Neuron (in vitro differentiated cells): Measurements from ENCODE around the gene PTGDS.

Source experiments
- H2AFZ ChIP-seq: one replicate; pipeline ENCODE4 v1.6.1; 2013; ENCODE audit warnings: low read depth, mild to moderate bottlenecking, inconsistent platforms, low read length, moderate library complexity
- H3K27me3 ChIP-seq: one replicate; pipeline ENCODE4 v1.6.1; 2013; ENCODE audit warnings: low read length; ENCODE audit not compliant: insufficient read depth
- H3K36me3 ChIP-seq: one replicate; pipeline ENCODE4 v1.6.1; 2013; ENCODE audit warnings: low read length; ENCODE audit not compliant: insufficient read depth
- H3K4me1 ChIP-seq: one replicate; pipeline ENCODE4 v1.6.1; 2013; ENCODE audit warnings: low read length; ENCODE audit not compliant: insufficient read depth
- H3K4me3 ChIP-seq: 2 replicates; pipeline ENCODE4 v1.5.1; 2013; ENCODE audit warnings: mild to moderate bottlenecking, low read length, moderate library complexity
- H3K9me3 ChIP-seq: one replicate; pipeline ENCODE4 v1.6.1; 2013; ENCODE audit warnings: low read length

The PTGDS gene

DNA sequence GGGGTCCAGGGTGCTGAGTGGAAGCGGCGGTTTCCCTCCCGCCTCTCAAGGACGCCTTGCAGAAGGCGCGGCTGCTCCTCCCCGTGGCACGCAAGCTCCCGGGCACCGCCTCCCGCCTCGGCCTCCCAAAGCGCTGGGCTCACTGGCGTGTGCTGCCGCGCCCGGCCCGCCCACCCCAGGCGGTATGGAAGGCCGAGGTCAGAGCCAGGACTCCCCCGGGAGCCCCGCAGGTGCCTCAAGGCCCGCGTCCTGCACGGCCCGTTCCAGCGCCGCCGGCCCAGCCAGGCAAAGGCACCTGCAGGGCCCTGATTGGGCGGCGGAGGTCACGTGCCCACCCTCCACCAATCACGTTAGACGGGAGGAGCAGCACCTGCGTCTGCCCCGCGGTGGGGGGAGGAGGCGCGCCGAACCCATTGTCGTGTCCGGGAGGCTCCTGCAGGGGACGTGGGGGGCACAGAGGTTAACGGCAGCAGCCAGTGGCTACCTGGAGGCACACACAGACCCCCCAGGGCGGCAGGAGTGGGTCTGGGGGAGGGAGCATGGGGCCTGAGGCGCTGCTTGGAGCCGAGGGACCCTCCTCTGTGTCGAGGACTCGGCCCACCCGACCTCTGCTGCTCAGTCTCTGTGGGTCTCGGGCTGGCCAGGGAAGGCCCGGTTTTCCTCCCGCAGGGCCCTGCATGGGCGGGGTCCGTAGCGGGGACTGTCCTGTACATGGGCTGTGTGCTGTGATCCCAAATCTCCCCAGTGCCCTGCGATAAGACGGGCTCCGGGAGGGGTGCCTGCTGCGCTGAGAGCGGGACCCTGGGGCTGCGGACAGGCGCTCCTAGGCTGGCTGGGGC, 27.3 kb upstream of the PTGDS start:
- Histone ChIP-seq H3K27me3 (no peaks in the 10 kb centered on the region), H3K4me1 (peaks cover 10% of the 10 kb centered on the region), H3K9me3 (no peaks in the 10 kb centered on the region), H3K4me3 (peak overlapping the region; percentile 63), H2AFZ (peak overlapping the region; percentile 42), H3K36me3 (no peaks in the 10 kb centered on the region)

DNA sequence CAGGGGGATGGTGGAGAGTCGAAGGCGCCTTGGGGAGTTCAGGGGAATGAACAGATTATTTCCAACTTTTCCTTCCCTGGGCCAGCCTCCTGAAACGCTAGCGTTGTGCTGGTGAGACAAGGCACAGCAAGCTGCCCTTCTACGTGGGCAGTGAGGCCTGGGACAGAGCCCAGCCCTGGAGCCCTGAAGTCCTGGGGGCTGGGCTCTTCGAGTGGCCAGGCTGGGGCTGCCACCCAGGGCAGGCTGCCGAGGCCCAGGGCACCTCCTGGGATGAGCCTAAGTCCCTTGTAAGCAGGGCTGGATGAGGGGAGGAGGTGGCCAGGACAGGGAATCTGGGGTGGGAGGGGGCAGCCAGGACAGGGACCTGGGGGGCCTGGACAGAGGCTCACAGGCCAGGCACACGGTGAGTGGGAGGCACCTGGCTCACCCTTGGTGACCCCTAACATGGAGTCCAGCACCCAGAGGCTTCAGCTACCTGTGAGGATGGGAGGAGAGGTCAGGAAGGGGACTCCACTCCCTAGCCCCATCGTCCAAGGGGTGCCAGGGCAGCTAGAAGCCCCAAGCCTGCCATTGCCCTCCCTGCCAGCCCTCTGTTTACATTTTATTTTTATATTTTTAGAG, 26.5 kb upstream of the PTGDS start:
- H3K4me1 ChIP-seq = peaks cover 10% of the 10 kb centered on the region
- peak overlapping the region; percentile 42 for H2AFZ ChIP-seq
- peak overlapping the region; percentile 63 for H3K4me3 ChIP-seq
- no peaks in the 10 kb centered on the region for H3K36me3 ChIP-seq
- H3K27me3 ChIP-seq = no peaks in the 10 kb centered on the region
- H3K9me3 ChIP-seq = no peaks in the 10 kb centered on the region

DNA sequence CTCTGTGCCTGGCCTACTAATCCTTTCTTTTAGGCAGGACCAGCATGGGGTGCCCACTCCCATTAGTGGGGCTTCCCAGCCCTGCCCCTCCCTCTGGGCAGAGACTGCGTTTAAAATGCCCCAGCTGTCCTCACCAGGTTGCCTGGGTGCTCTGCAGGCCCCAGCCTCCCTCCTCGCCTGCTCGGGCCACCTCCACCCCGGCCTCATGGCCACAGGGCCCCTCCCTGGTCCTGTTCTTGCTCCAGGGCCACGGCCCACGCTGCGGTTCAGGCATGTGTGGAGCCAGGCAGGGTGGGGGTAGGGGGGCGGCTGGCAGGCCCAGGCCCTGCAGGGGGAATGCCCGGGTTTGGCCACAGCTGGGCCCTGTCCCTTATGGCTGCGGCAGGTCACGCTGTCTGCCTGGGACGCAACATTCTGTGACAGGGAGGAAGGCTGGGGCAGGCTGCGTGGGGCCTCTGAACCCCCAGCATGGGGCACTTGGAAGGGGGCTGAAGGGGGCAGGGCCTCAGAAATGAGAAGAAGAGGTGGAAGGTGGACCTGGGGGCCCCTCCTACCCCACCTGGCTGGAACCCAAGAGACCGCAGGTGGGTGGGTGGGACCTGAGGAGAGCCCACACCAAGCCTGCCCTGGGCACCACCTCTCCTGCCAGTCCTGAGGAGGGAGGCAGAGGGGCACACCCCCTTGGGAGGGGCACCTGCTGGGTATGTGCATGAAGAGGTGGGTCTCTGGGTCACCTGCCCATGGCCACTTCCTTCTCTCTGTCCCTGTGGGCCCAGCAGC, 25.6 kb upstream of the PTGDS start, which contains the start of gene LCN12:
Gene LCN12 (plus strand): TSS at position 733 of the 780 bp plus-strand sequence. CDS start 55 bp downstream, outside the sequence.
- Histone ChIP-seq H3K36me3 (no peaks in the 10 kb centered on the region), H3K9me3 (no peaks in the 10 kb centered on the region), H3K4me3 (no peak within 1 kb of the TSS), H3K27me3 (no peaks in the 10 kb centered on the region), H2AFZ (no peak within 1 kb of the TSS), H3K4me1 (peaks cover 10% of the 10 kb centered on the region)

DNA sequence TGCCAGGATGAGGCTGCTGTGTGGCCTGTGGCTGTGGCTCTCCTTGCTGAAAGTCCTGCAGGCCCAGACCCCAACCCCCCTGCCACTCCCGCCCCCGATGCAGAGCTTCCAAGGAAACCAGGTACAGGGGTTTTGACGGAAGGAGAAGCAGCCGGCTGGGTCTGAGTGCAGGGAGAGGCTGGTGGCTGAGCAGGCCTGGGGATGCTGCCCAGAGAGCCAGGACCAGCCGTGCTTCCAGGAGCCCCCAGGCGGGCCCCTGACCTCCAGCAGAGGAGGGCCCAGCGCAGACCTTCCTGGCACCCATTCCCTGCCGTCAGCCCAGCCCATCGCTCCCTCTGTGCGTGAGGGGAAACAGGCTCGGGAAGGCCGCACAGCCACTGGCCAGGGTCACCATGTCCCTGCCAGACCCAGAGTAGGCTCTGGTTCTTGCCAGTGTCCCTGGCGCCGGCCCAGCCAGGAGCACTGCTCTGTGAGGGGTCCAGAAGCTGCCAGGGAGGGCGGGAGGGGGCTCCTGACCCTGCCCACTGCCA, 24.9 kb upstream of the PTGDS start:
- H3K4me1 ChIP-seq = peaks cover 10% of the 10 kb centered on the region
- H3K36me3 ChIP-seq = no peaks in the 10 kb centered on the region
- H3K4me3 ChIP-seq = no peak overlapping the region
- H3K9me3 ChIP-seq = no peaks in the 10 kb centered on the region
- no peak overlapping the region for H2AFZ ChIP-seq
- no peaks in the 10 kb centered on the region for H3K27me3 ChIP-seq

DNA sequence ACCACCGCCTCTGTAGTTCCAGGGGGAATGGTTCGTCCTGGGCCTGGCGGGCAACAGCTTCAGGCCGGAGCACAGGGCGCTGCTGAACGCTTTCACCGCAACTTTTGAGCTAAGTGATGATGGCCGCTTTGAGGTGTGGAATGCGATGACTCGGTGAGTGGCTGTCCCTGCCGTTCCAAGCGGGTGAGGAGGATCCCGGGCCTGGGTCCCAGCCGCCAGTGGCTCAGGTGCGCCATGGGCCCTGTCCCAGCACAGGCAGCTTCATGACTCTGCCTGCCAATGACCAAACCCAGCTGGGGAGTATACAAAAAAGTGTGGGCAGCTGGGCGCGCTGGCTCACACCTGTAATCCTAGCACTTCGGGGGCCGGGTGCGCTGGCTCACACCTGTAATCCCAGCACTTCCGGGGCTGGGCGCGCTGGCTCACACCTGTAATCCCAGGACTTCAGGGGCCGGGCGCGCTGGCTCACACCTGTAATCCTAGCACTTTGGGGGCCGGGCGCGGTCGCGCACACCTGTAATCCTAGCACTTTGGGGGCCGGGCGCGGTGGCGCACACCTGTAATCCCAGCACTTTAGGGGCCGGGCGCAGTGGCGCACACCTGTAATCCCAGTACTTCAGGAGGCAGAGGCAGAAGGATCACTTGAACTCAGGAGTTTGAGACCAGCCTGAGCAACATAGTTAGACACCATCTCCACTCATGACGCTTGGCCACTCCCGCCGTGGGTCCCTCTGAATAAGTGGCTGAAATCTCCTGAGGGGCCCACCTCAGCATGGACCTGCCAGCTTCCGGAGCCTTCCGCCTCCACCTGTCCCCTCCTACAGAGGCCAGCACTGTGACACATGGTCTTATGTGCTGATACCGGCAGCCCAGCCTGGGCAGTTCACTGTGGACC, 24.2 kb upstream of the PTGDS start:
- H3K4me1 ChIP-seq = peaks cover 10% of the 10 kb centered on the region
- H3K36me3 ChIP-seq = no peaks in the 10 kb centered on the region
- no peak overlapping the region for H2AFZ ChIP-seq
- H3K4me3 ChIP-seq = no peak overlapping the region
- H3K9me3 ChIP-seq = no peaks in the 10 kb centered on the region
- no peaks in the 10 kb centered on the region for H3K27me3 ChIP-seq

DNA sequence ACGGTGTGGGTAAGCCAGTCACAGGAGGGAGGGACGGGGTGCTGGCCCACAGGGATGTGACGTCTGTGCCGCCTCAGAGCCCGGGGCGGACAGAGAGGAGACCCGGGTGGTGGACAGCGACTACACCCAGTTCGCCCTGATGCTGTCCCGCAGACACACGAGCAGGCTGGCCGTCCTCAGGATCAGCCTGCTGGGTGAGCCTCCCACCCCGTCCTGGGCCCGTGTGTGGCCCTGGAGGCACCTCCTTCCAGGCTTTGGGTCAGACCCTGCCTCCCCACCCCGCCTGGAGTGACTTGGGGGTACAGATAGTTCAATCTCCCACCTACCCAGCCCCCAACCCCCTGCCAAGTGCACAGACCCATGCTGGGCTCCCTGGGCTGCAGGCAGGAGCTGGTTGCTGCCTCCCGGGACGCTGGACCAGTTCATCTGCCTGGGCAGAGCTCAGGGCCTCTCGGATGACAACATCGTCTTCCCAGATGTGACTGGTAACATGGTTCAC, 23.5 kb upstream of the PTGDS start:
- no peaks in the 10 kb centered on the region for H3K9me3 ChIP-seq
- H3K36me3 ChIP-seq = no peaks in the 10 kb centered on the region
- peaks cover 10% of the 10 kb centered on the region for H3K4me1 ChIP-seq
- H2AFZ ChIP-seq = no peak overlapping the region
- no peak overlapping the region for H3K4me3 ChIP-seq
- no peaks in the 10 kb centered on the region for H3K27me3 ChIP-seq

DNA sequence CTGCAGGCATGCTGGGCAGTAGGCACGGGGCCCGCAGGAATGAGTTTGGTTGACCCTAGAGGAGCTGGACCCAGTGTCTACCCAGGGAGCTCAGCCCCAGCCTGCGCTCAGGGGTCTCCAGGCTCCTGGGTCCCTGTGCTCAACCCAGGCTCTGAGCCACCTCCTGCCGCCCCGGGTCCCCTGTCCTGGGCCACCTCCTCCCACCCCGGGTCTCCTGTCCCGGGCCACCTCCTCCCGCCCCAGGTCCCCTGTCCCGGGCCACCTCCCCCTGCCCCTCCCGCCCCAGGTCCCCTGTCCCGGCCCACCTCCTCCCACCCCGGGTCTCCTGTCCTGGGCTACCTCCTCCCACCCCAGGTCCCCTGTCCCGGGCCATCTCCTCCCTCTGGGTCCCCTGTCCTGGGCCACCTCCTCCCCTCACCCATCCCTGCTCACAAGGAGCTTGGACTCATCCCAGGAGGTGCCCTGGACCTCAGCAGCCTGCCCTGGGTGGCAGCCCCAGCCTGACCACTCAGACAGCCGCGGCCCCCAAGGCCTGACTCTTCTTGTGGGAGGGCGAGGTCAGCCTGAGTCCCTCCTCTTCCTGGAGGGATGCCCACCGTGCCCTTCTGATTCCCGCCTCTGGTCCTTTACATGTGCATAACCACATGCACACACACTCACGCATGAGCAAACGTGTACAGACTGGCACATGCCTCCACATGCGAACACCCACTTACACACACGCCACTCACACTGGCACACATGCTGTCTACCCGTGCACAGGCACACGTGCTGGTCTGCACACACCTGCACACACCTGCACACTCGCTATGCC, 22.8 kb upstream of the PTGDS start:
- H3K4me1 ChIP-seq = peaks cover 10% of the 10 kb centered on the region
- no peaks in the 10 kb centered on the region for H3K36me3 ChIP-seq
- no peak overlapping the region for H2AFZ ChIP-seq
- H3K27me3 ChIP-seq = no peaks in the 10 kb centered on the region
- H3K4me3 ChIP-seq = no peak overlapping the region
- H3K9me3 ChIP-seq = no peaks in the 10 kb centered on the region

DNA sequence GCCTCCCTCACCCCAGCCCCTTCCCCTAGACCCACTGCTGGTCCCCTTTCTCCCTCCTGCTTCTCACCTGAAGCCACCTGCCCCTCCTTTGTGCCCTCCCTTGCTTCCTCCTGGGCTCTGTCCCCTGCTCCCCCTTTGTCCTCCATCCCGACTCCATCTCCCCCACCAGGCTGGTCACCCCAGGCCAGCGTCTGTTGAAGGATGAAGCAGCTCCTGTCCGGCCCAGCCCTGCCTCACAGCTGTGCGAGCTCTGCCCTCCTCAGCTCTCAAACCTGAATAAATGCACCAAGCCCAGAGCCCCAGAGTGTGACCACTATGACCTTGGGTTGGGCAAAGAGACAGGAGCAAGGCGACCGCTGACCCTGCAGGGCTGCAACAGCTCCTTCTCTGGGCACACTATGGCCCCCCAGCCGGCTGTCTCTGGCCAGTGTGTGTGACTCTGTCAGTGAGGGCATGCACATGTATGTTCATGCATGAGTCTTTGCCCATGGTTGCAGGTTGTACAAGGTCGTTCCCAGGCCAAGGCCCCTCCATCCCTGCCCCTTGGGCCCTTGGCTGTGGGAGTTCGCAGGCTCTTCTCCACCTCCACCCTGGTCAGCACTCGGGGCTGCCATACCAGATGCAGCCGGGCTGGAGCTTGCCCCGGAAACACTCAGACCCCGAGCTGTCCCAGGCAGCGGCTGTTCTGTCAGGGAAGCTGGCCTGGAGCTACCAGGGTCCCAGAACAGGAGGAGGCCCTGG, 21.9 kb upstream of the PTGDS start:
- Histone ChIP-seq H3K4me1 (peaks cover 8% of the 10 kb centered on the region), H3K4me3 (no peak overlapping the region), H3K36me3 (no peaks in the 10 kb centered on the region), H2AFZ (no peak overlapping the region), H3K9me3 (no peaks in the 10 kb centered on the region), H3K27me3 (no peaks in the 10 kb centered on the region)

DNA sequence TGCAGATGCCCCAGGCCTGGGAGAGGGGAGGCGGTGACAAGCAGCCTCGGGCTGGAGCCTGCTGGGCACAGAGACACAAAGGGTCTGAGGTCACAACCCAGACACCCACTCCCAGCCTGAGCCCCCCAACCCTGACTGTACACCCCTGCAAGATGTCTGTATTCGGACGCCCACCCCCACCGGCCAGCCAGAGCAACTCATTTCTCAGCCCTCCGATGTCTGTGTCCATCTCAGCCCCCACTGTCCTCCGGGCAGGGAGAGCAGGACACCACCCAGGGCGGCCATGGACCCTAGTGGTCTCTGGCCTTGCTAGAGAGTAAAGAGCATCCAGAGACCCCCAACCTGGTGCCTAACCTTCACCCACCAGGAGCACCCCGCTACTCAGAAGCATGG, 21.4 kb upstream of the PTGDS start:
- H3K27me3 ChIP-seq = no peaks in the 10 kb centered on the region
- no peak overlapping the region for H2AFZ ChIP-seq
- H3K36me3 ChIP-seq = no peaks in the 10 kb centered on the region
- H3K4me3 ChIP-seq = no peak overlapping the region
- no peaks in the 10 kb centered on the region for H3K9me3 ChIP-seq
- H3K4me1 ChIP-seq = peaks cover 3% of the 10 kb centered on the region

DNA sequence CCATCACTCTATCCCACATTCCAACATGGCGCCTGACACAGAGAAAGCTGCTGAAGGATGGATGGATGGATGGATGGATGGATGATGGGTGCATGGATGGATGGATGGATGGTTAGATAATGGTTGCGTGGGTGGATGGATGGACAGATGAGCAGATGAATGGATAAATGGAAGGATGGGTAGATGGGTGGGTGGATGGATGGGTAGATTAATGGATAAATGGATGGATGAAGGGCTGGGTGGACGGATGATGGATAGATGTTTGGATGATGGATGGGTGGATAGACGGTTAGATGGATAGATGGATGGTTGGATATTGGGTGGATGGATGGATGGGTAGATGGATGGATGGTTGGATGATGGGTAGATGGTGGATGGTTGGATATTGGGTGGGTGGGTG, 20.7 kb upstream of the PTGDS start:
- H3K9me3 ChIP-seq = no peaks in the 10 kb centered on the region
- no peaks in the 10 kb centered on the region for H3K27me3 ChIP-seq

DNA sequence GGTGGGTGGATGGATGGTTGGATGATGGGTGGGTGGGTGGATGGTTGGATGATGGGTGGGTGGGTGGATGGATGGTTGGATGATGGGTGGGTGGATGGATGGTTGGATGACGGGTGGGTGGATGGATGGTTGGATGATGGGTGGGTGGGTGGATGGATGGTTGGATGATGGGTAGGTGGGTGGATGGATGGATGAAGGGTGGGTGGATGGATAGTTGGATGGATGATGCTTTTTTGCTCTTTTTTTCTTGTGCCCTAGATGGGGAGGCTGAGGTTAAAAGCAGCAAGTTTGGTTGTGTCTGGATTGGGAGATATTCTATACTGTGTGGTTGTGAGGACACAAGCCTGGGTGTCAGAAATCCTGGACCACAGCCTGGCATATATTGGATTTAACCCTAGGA, 19.8 kb upstream of the PTGDS start:
- no peaks in the 10 kb centered on the region for H3K36me3 ChIP-seq
- no peaks in the 10 kb centered on the region for H3K9me3 ChIP-seq
- H3K27me3 ChIP-seq = no peaks in the 10 kb centered on the region
- H2AFZ ChIP-seq = no peak overlapping the region
- peaks cover under 1% of the 10 kb centered on the region for H3K4me1 ChIP-seq
- no peak overlapping the region for H3K4me3 ChIP-seq

More for the DNA sequence above, 20.7 kb upstream of the PTGDS start:
- H3K4me3 ChIP-seq = no peak overlapping the region
- no peaks in the 10 kb centered on the region for H3K36me3 ChIP-seq
- peaks cover 3% of the 10 kb centered on the region for H3K4me1 ChIP-seq
- no peak overlapping the region for H2AFZ ChIP-seq
